SK-N-SH treated with all-trans-retinoic acid at 6 μM for 48 hours (cell line): ENCODE results near the gene HOXA7.

Experiments
- ISL1 ChIP-seq: fragments of 250-450 bp; sonication (Bioruptor Pico); IDR thresholded peaks from 2 replicates; pipeline ENCODE4 v2.1.2; 2022; ENCODE audit warnings: mild to moderate bottlenecking, moderate library complexity
- SNAI2 ChIP-seq: fragments of 250-450 bp; sonication (Bioruptor Pico); IDR thresholded peaks from 2 replicates; pipeline ENCODE4 v1.5.0; 2020; ENCODE audit warnings: mild to moderate bottlenecking, moderate library complexity
- ZC3H10 ChIP-seq: fragments of 250-450 bp; sonication (Bioruptor Pico); IDR thresholded peaks from 2 replicates; pipeline ENCODE4 v1.5.1; 2021; ENCODE audit warnings: mild to moderate bottlenecking, moderate library complexity

GRCh38 chr7:27193335-27194001 is 37.0 kb upstream of the HOXA7 start:
- TF ChIP-seq SNAI2 = no peak
- no peak for TF ChIP-seq ISL1 (CRISPR knock-in tag)
- TF ChIP-seq ZC3H10 = no peak
